GM12801 (cell line): Measurements from ENCODE around the gene ESPL1.

ENCODE experiments used
- CTCF ChIP-seq: IDR thresholded peaks from one replicate; pipeline ENCODE4 v1.5.1; 2011; ENCODE audit warnings: control low read depth; ENCODE audit not compliant: insufficient read length; ENCODE audit errors: extremely low read depth

Gene ESPL1

GRCh38 chr12:53287741-53288216 lies 19.7 kb downstream of the ESPL1 start:
- TF ChIP-seq CTCF, result no peak

GRCh38 chr12:53288322-53288721 lies 20.2 kb downstream of the ESPL1 start:
- TF ChIP-seq CTCF, result no peak

- no peak for TF ChIP-seq CTCF
These were observed 21.8 kb downstream of the ESPL1 start for GRCh38 chr12:53289891-53290290.

- no peak for TF ChIP-seq CTCF
These were observed 22.6 kb downstream of the ESPL1 start for GRCh38 chr12:53290661-53291060.

- no peak for TF ChIP-seq CTCF
These were observed 24.3 kb downstream of the ESPL1 start for GRCh38 chr12:53292426-53292825.

- TF ChIP-seq CTCF, result no peak
These were observed 27.2 kb downstream of the ESPL1 start, which contains the start of gene PFDN5 for GRCh38 chr12:53295070-53295890. Gene PFDN5, plus strand, starts transcription at chr12:53295542. Its CDS starts 26 bp downstream, at chr12:53295568.

GRCh38 chr12:53295891-53296219 lies 27.8 kb downstream of the ESPL1 start:
- TF ChIP-seq CTCF, result no peak
